H9 (cell line): Measurements from ENCODE around the gene AMOT. TPM values are rescaled to one million over a fixed set of nuclear protein-coding genes. Genes with fewer than 3 reads are reported as not detected.

ENCODE experiments used
- DNase-seq: peaks from one replicate; pipeline ENCODE4 v3.0.0-alpha.2; 2017
- H2AFZ ChIP-seq: one replicate; pipeline ENCODE4 v1.6.1; 2013; ENCODE audit warnings: mild to moderate bottlenecking, low read length, control low read depth, moderate library complexity
- H2AK5ac ChIP-seq: 2 replicates; pipeline ENCODE4 v1.6.1; 2013; ENCODE audit warnings: low read length, control low read depth, mixed read lengths; ENCODE audit not compliant: insufficient read length
- H2BK120ac ChIP-seq: one replicate; pipeline ENCODE4 v1.6.1; 2013; ENCODE audit warnings: low read depth, mild to moderate bottlenecking, low read length, control low read depth, inconsistent platforms; ENCODE audit not compliant: poor library complexity, severe bottlenecking
- H2BK12ac ChIP-seq: 2 replicates; pipeline ENCODE4 v1.6.1; 2013; ENCODE audit warnings: low read length, control low read depth, mixed read lengths, low read depth; ENCODE audit not compliant: insufficient read length
- H2BK15ac ChIP-seq: 2 replicates; pipeline ENCODE4 v1.6.1; 2013; ENCODE audit warnings: low read depth, low read length, control low read depth
- H2BK20ac ChIP-seq: one replicate; pipeline ENCODE4 v1.6.1; 2013; ENCODE audit warnings: low read depth, mild to moderate bottlenecking, low read length, control low read depth, inconsistent platforms; ENCODE audit not compliant: poor library complexity, severe bottlenecking
- H2BK5ac ChIP-seq: 2 replicates; pipeline ENCODE4 v1.6.1; 2013; ENCODE audit warnings: low read length, control low read depth, mixed read lengths; ENCODE audit not compliant: insufficient read length
- H3K14ac ChIP-seq: 2 replicates; pipeline ENCODE4 v1.6.1; 2013; ENCODE audit warnings: low read length, control low read depth; ENCODE audit not compliant: insufficient read depth
- H3K18ac ChIP-seq: 2 replicates; pipeline ENCODE4 v1.6.1; 2013; ENCODE audit warnings: low read depth, mild to moderate bottlenecking, mixed read lengths, low read length, control low read depth; ENCODE audit not compliant: insufficient read length
- H3K23ac ChIP-seq: 2 replicates; pipeline ENCODE4 v1.6.1; 2013; ENCODE audit warnings: low read length, control low read depth, mixed read lengths, low read depth; ENCODE audit not compliant: insufficient read length
- H3K23me2 ChIP-seq: 2 replicates; pipeline ENCODE4 v1.6.1; 2013; ENCODE audit warnings: low read depth, mild to moderate bottlenecking, mixed read lengths, low read length, control low read depth; ENCODE audit not compliant: insufficient read length, poor library complexity, severe bottlenecking
- H3K27ac ChIP-seq: 2 replicates; pipeline ENCODE4 v1.5.1; 2013; ENCODE audit warnings: low read length, control low read depth, mixed read lengths, low read depth; ENCODE audit not compliant: insufficient read length
- H3K27me3 ChIP-seq: 2 replicates; pipeline ENCODE4 v1.6.1; 2013; ENCODE audit warnings: low read length, control low read depth, inconsistent platforms; ENCODE audit not compliant: insufficient read depth
- H3K4ac ChIP-seq: 2 replicates; pipeline ENCODE4 v1.6.1; 2013; ENCODE audit warnings: low read depth, mild to moderate bottlenecking, control low read depth, inconsistent platforms, low read length, moderate library complexity
- H3K4me1 ChIP-seq: 2 replicates; pipeline ENCODE4 v1.6.1; 2013; ENCODE audit warnings: low read length, control low read depth, inconsistent platforms; ENCODE audit not compliant: insufficient read depth
- H3K4me2 ChIP-seq: 2 replicates; pipeline ENCODE4 v1.6.1; 2013; ENCODE audit warnings: low read length, control low read depth, mixed read lengths; ENCODE audit not compliant: insufficient read length, insufficient read depth
- H3K56ac ChIP-seq: 2 replicates; pipeline ENCODE4 v1.6.1; 2013; ENCODE audit warnings: low read depth, mild to moderate bottlenecking, mixed read lengths, low read length, control low read depth; ENCODE audit not compliant: insufficient read length
- H3K79me1 ChIP-seq: 2 replicates; pipeline ENCODE4 v1.6.1; 2013; ENCODE audit warnings: low read depth, mild to moderate bottlenecking, moderate library complexity, low read length, control low read depth, inconsistent platforms; ENCODE audit not compliant: insufficient read depth, poor library complexity, severe bottlenecking
- H3K79me2 ChIP-seq: 2 replicates; pipeline ENCODE4 v1.6.1; 2013; ENCODE audit warnings: low read length, control low read depth, inconsistent platforms; ENCODE audit not compliant: insufficient read depth
- H3K9ac ChIP-seq: 2 replicates; pipeline ENCODE4 v1.6.1; 2013; ENCODE audit warnings: low read length, control low read depth, mixed read lengths; ENCODE audit not compliant: insufficient read length; ENCODE audit errors: extremely low read depth
- H3K9me3 ChIP-seq: one replicate; pipeline ENCODE4 v1.6.1; 2013; ENCODE audit warnings: low read depth, low read length, inconsistent platforms; ENCODE audit not compliant: control insufficient read depth
- H3T11ph ChIP-seq: one replicate; pipeline ENCODE4 v1.6.1; 2013; ENCODE audit warnings: mild to moderate bottlenecking, low read length, control low read depth, inconsistent platforms
- H4K20me1 ChIP-seq: one replicate; pipeline ENCODE4 v1.6.1; 2013; ENCODE audit not compliant: control insufficient read depth, insufficient read length, insufficient read depth
- H4K5ac ChIP-seq: 2 replicates; pipeline ENCODE4 v1.6.1; 2013; ENCODE audit warnings: low read depth, mild to moderate bottlenecking, mixed read lengths, low read length, control low read depth; ENCODE audit not compliant: insufficient read length
- H4K8ac ChIP-seq: replicated peaks from 2 replicates; pipeline ENCODE4 v1.6.1; 2013; ENCODE audit warnings: low read length, control low read depth, mixed read lengths, low read depth; ENCODE audit not compliant: insufficient read length
- H4K91ac ChIP-seq: 2 replicates; pipeline ENCODE4 v1.6.1; 2013; ENCODE audit warnings: low read depth, mild to moderate bottlenecking, moderate library complexity, mixed read lengths, low read length, control low read depth; ENCODE audit not compliant: insufficient read length
- H3K27ac Mint-ChIP-seq, 3 experiments: 2 replicates in 2 of 3; 3 replicates in 1 of 3; pipeline ENCODE4 v1.8.0; 2020 to 2021; ENCODE audit warnings: mixed read lengths in 3 of 3, mild to moderate bottlenecking in 1 of 3, moderate library complexity in 1 of 3
- H3K27me3 Mint-ChIP-seq: 2 replicates; pipeline ENCODE4 v1.8.0; 2021; ENCODE audit warnings: low read depth, mild to moderate bottlenecking, moderate library complexity, mixed read lengths
- H3K36me3 Mint-ChIP-seq, 3 experiments: 2 replicates in 2 of 3; 3 replicates in 1 of 3; pipeline ENCODE4 v1.8.0; 2020 to 2021; ENCODE audit warnings: low read depth in 3 of 3, mixed read lengths in 3 of 3; ENCODE audit not compliant: insufficient read depth in 1 of 3
- H3K4me1 Mint-ChIP-seq, 2 experiments: 2 replicates each; pipeline ENCODE4 v1.8.0; 2020; ENCODE audit warnings: mixed read lengths in 2 of 2
- H3K4me3 Mint-ChIP-seq, 2 experiments: 2 replicates in 1 of 2; 3 replicates in 1 of 2; pipeline ENCODE4 v1.8.0; 2020 to 2021; ENCODE audit warnings: mild to moderate bottlenecking in 2 of 2, mixed read lengths in 2 of 2, moderate library complexity in 1 of 2
- H3K9me3 Mint-ChIP-seq, 2 experiments: 2 replicates in 1 of 2; 3 replicates in 1 of 2; pipeline ENCODE4 v1.8.0; 2020; ENCODE audit warnings: mild to moderate bottlenecking in 2 of 2, mixed read lengths in 2 of 2, moderate library complexity in 1 of 2
- CTCF ChIP-seq: fragments of 200-600 bp; sonication (generic); conservative IDR thresholded peaks from 3 replicates; pipeline ENCODE4 v1.8.0; 2021; ENCODE audit warnings: antibody characterized with exemption, mild to moderate bottlenecking
- WGBS: extraction: QIAGEN DNeasy Blood & Tissue Kit; methylation state at CpG from one replicate; pipeline ENCODE4 v1.1.7; 2013; ENCODE audit warnings: missing lambda C conversion rate, low lambda C conversion rate, mixed read lengths; ENCODE audit not compliant: insufficient read length; ENCODE audit errors: extremely low coverage; 5-methylcytosine and 5-hydroxymethylcytosine counted together
- total RNA-seq: library from RNA; stranded (reverse); gene quantifications from 2 replicates; pipeline ENCODE4 v1.2.1, GENCODE V29; 2021

AMOT gene
- total RNA-seq, 1 experiment from 2014 or later = 17.6 TPM

- Histone ChIP-seq H2BK12ac (no peak overlapping the region), H3K79me2 (no peaks in the 10 kb centered on the region), H3K79me1 (no peaks in the 10 kb centered on the region), H3K23me2 (no peaks in the 10 kb centered on the region), H3K4me1 (peaks cover 5% of the 10 kb centered on the region; the same call in 1 of the 2 replicates), H4K5ac (no peak overlapping the region), H3K27ac (no peak overlapping the region), H3K9me3 (no peaks in the 10 kb centered on the region), H4K20me1 (no peaks in the 10 kb centered on the region), H3K4ac (no peak overlapping the region), H2AFZ (no peak overlapping the region), H2BK120ac (no peak overlapping the region), H2BK15ac (no peak overlapping the region), H2BK20ac (no peak overlapping the region), H2BK5ac (no peak overlapping the region), H3K9ac (no peak overlapping the region), H3K4me2 (no peak overlapping the region), H3K14ac (no peak overlapping the region), H2AK5ac (no peak overlapping the region), H4K8ac (no peak overlapping the region), H3T11ph (no peak overlapping the region), H4K91ac (no peak overlapping the region), H3K18ac (no peak overlapping the region), H3K23ac (no peak overlapping the region), H3K27me3 (no peaks in the 10 kb centered on the region), H3K56ac (no peak overlapping the region)
- no peaks in the 10 kb centered on the region for H3K36me3 Mint-ChIP-seq
- no peaks in the 10 kb centered on the region for H3K9me3 Mint-ChIP-seq
- peak overlapping the region in 1 of 3 experiments; percentile 69; a peak in 2 of 7 replicates for H3K27ac Mint-ChIP-seq
- TF ChIP-seq CTCF = no peak
- H3K27me3 Mint-ChIP-seq = peaks cover 8% of the 10 kb centered on the region
- peaks cover 49 to 53% of the 10 kb centered on the region in 2 experiments for H3K4me1 Mint-ChIP-seq
- no peak for DNase-seq
- no CpG with 5 or more reads among the region's 5 CpGs for WGBS
- no peak overlapping the region for H3K4me3 Mint-ChIP-seq
Measured at GRCh38 chrX:112738347-112739033, 102.1 kb downstream of the AMOT start.
